GM18951 (cell line): ENCODE results near the gene ZFP36.
A peak's percentile ranks its signal among the peaks of the same experiment; 100 is the strongest.

Experiments used
- POLR2A ChIP-seq: IDR thresholded peaks from 4 replicates; pipeline ENCODE4 v1.6.1; 2011; ENCODE audit warnings: mild to moderate bottlenecking; ENCODE audit not compliant: insufficient read length, insufficient read depth; ENCODE audit errors: extremely low read depth
- in situ Hi-C: fragments of 300-500 bp; cut with MboI; formaldehyde crosslinking; loops from one replicate; pipeline ENCODE4 v1.12.0; 2022; ENCODE audit warnings: low sequenced_read_pairs, mixed read lengths, inconsistent platforms; ENCODE audit not compliant: unreplicated experiment

The ZFP36 gene

GRCh38 chr19:39397360-39398296, 9.0 kb upstream of the ZFP36 start:
- in situ Hi-C loops, result no loop called here
- TF ChIP-seq POLR2A, result no peak

- TF ChIP-seq POLR2A, result peak; percentile 24
- in situ Hi-C loops, result no loop called here
These were observed 8.3 kb upstream of the ZFP36 start for GRCh38 chr19:39398297-39398864.

GRCh38 chr19:39399668-39400050, 7.0 kb upstream of the ZFP36 start:
- in situ Hi-C loops, result no loop called here
- peak; percentile 20 for TF ChIP-seq POLR2A

GRCh38 chr19:39400061-39400460, 6.6 kb upstream of the ZFP36 start:
- in situ Hi-C loops, result no loop called here

GRCh38 chr19:39401070-39401548, 5.5 kb upstream of the ZFP36 start:
- TF ChIP-seq POLR2A, result no peak
- in situ Hi-C loops, result no loop called here

More at GRCh38 chr19:39400061-39400460, 6.6 kb upstream of the ZFP36 start:
- TF ChIP-seq POLR2A, result peak; percentile 14

GRCh38 chr19:39401549-39402345, 4.9 kb upstream of the ZFP36 start:
- peak; percentile 46 for TF ChIP-seq POLR2A
- in situ Hi-C loops, result no loop called here

- in situ Hi-C loops, result no loop called here
- TF ChIP-seq POLR2A, result peak; percentile 57
These were observed 4.0 kb upstream of the ZFP36 start for GRCh38 chr19:39402346-39403300.

GRCh38 chr19:39403331-39404312, 3.0 kb upstream of the ZFP36 start:
- in situ Hi-C loops, result no loop called here
- peak; percentile 55 for TF ChIP-seq POLR2A

GRCh38 chr19:39405261-39405957, 1.2 kb upstream of the ZFP36 start:
- in situ Hi-C loops, result no loop called here
- no peak for TF ChIP-seq POLR2A

GRCh38 chr19:39405958-39406655, 540 bp upstream of the ZFP36 start:
- in situ Hi-C loops, result no loop called here
- no peak for TF ChIP-seq POLR2A
